ENCODE data around the gene ANKRD33B. TPM values are rescaled to one million over a fixed set of nuclear protein-coding genes. Genes with fewer than 3 reads are reported as not detected.
A peak's percentile ranks its signal among the peaks of the same experiment; 100 is the strongest.
"Not testable (repeated sequence)": the region's sequence is repeated elsewhere in the genome, so short reads cannot be mapped to it uniquely, and the experiment has no call there.

ANKRD33B gene
- total RNA-seq, 2 experiments from 2014 or later: 4.4 to 4.8 TPM

DNA sequence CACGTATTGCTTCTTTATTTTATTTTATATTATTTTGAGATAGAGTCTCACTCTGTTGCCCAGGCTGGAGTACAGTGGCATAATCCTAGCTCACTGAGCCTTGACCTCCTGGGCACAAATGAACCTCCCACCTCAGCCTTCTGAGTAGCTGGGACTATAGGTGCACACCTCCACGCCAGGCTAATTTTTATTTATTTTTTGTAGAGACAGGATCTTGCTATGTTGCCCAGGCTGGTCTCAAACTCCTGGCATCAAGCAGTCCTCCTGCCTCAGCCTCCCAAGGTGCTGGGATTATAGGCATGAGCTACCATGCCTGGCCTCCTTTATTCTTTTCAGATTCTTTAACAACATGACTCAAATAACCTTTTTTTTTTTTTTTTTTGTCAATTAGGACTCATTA, 6.7 kb downstream of the ANKRD33B start:
- H3K4me1 Mint-ChIP-seq: peaks cover 11% of the 10 kb centered on the region
- POLR2A ChIA-PET: interaction anchor here (0.6 kb wide), 1 partner anchor 24 kb away, joined by 3 read pairs; no protein-coding TSS in a partner anchor
- ATAC-seq (ENCODE audit: low read depth); H3K27me3 Mint-ChIP-seq; DNase-seq; H3K4me3 Mint-ChIP-seq; H3K9me3 Mint-ChIP-seq; H3K27ac Mint-ChIP-seq; H3K36me3 Mint-ChIP-seq: not testable (repeated sequence)

DNA sequence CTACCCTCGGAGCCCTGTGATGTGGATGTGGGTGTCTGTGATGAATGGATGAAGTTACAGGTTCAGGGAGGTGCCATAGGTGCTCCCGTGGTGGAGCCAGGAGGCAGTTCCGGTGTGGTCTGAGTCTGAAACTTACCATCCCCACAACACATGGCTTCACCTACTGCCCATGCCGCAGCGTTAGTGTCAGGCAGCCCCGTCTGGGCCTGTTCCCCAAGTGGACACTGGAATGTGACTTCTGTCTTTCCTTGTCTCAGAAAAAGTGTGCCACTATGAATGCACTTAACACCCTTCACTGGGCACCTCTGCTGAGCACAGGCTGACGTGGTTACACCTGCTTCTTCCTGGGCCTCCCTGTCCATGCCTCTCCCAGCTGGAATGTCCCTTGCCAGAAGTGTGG, 8.6 kb downstream of the ANKRD33B start:
- Mint-ChIP-seq H3K4me3 (no peak overlapping the region), H3K27ac (no peak overlapping the region), H3K36me3 (no peaks in the 10 kb centered on the region), H3K4me1 (peaks cover 6% of the 10 kb centered on the region), H3K27me3 (no peaks in the 10 kb centered on the region), H3K9me3 (no peaks in the 10 kb centered on the region)
- DNase-seq (no peak), ATAC-seq (ENCODE audit: low read depth) (no peak)
- POLR2A ChIA-PET: no interaction called here

DNA sequence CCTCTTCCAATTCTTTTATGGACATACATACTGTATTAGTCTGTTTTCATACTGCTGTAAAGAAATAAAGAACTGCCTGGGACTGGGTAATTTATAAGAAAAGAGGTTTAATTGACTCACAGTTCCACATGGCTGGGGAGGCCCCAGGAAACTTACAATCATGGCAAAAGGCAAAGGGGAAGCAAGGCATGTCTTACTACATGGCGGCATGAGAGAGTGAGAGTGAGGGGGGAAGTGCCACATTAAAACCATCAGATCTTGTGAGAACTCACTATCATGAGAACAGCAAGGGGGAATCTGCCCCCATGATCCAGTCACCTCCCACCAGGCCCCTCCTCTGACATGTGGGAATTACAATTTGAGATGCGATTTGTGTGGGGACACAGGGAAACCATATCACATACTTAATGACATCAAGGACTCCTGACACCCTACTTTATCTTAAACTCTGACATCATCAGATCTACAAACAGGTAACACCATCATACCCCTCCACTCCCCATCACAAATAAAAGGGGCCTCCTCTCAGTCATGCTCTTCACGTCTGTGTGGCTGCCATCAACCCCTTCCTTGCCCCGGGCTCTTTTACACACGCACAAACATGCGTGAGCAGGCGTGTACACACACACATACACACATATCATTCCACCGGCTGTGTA, 9.7 kb downstream of the ANKRD33B start:
- Mint-ChIP-seq H3K4me3 (no peak overlapping the region), H3K4me1 (peaks cover 9% of the 10 kb centered on the region), H3K27ac (no peak overlapping the region), H3K9me3 (no peaks in the 10 kb centered on the region), H3K27me3 (no peaks in the 10 kb centered on the region), H3K36me3 (no peaks in the 10 kb centered on the region)
- DNase-seq (no peak), ATAC-seq (ENCODE audit: low read depth) (no peak)
- POLR2A ChIA-PET: no interaction called here

DNA sequence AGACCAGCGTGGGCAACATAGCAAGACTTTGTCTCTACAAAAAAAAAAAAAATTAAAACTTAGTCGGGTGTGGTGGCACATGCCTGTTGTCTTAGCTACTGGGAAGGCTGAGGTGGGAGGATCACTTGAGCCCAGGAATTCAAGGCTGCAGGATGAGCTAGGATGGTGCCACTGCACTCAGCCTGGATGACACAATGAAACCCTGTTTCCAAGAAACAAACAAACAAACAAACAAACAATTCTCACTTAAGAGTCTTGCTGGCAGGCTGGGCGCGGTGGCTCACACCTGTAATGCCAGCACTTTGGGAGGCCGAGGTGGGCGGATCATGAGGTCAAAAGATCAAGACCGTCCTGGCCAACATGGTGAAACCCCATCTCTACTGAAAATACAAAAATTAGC, 11.0 kb downstream of the ANKRD33B start:
- H3K4me1 Mint-ChIP-seq: peaks cover 21% of the 10 kb centered on the region
- H3K36me3 Mint-ChIP-seq: not testable (repeated sequence)

DNA sequence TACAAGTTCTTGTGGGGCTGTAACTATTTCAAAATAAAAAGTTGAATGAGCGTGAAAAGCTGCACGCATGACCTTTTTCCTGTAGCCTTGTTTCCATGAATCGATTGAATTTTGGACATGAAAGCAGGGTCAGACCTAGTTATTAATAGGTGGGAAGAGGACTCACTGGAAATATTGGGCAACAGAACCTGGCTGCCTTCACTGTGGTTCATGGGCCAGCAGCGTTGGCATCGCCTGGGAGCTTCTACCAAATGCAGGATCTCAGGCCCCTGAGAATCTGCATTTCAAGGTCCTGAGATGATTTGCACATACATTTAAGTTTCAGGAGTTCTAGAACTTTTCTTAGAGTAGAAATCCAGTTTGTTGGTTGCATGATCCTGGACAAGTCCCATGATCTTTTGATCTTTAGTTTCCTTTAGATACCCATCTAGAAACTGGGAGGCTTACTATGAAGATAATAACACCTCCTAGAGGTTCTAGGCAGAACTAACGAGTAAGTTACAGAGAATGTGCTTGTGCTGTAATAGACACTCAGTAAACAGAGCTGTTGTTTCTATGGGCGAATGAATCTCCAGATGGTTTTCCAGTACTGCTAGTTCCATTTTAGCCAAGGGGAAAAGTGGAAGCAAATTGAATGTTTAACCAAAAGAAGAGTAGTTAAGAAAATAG, 12.4 kb downstream of the ANKRD33B start:
- no peaks in the 10 kb centered on the region for H3K27me3 Mint-ChIP-seq
- H3K27ac Mint-ChIP-seq: no peak overlapping the region
- peaks cover 25% of the 10 kb centered on the region for H3K4me1 Mint-ChIP-seq
- no peaks in the 10 kb centered on the region for H3K36me3 Mint-ChIP-seq
- no peak overlapping the region for H3K4me3 Mint-ChIP-seq
- H3K9me3 Mint-ChIP-seq: no peaks in the 10 kb centered on the region
- no peak for DNase-seq
- no peak for ATAC-seq (ENCODE audit: low read depth)
- POLR2A ChIA-PET: no interaction called here

More for the DNA sequence above, 11.0 kb downstream of the ANKRD33B start:
- DNase-seq; H3K9me3 Mint-ChIP-seq; H3K27me3 Mint-ChIP-seq; ATAC-seq (ENCODE audit: low read depth); H3K4me3 Mint-ChIP-seq; H3K27ac Mint-ChIP-seq: not testable (repeated sequence)
- POLR2A ChIA-PET: interaction anchor here (0.7 to 1.0 kb wide), 2 partner anchors 11 to 57 kb away, joined by 3 read pairs; partner anchors contain the start of gene ANKRD33B

DNA sequence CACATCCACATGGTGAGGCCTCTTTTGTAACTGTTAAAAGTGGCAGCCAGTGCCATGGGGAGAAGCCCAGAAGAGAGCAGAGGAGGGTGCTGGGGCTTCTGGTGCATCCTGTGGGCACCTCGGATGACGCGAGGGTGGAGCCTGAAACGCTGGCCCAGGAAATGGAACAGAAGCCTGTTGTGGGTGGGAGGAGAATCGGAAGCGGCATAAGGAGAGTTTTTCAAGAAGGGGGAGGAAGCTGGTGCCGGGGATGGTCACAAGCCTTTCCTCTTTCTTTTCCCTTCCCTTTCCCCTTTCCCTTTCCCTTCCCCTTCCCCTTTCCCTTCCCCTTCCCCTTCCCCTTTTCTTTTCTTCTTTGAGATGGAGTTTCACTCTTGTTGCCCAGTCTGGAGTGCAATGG, 12.9 kb downstream of the ANKRD33B start:
- no peaks in the 10 kb centered on the region for H3K27me3 Mint-ChIP-seq
- H3K4me3 Mint-ChIP-seq: no peak overlapping the region
- POLR2A ChIA-PET: no interaction called here
- H3K9me3 Mint-ChIP-seq: no peaks in the 10 kb centered on the region
- H3K4me1 Mint-ChIP-seq: peaks cover 26% of the 10 kb centered on the region
- H3K27ac Mint-ChIP-seq: no peak overlapping the region
- no peak for DNase-seq
- H3K36me3 Mint-ChIP-seq: peaks cover 2% of the 10 kb centered on the region
- ATAC-seq (ENCODE audit: low read depth): no peak

DNA sequence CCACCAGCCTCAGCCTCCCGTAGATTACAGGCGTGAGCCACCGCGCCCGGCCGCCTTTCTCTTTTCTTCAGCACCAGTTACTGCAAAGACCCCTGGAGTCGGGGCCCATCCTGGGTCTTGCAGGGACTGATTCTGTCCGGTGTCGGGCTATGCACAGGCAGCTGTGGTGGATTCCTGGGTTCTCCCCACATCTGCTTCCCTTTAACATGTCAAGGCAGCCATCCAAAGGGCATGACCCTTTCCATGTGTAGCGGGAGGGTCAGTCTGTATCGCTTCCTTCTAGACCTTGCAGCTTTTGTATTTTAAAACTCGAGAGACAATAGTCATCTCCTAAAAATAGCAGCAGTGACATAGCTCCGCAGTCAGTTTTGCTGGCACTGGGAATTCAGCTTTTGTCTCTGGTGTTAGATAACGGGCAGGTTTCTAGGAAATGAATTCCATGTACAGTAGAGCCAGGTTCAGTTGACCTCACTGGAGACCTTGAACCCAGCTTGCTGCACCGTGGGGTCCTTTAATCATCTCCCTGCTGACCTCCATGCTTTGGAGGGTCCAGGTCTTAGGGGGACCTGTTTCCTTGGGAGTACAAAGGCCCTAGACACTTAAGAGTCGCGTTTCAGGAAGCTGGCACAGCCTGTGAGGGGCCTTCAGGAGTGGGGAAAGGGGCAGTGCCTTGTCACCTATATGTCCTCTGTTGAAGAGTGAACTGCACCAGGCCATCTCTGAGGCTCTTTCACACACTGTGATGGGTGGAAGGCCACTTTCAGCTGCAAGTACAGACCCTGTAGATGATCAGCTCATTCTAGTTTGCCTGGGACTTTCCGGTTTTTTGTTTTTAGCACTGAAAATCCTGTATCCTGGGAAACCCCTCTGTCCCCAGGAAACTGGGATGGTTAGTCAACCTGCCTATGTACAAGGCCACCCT, 13.8 kb downstream of the ANKRD33B start:
- no peak for ATAC-seq (ENCODE audit: low read depth)
- H3K27ac Mint-ChIP-seq: no peak overlapping the region

DNA sequence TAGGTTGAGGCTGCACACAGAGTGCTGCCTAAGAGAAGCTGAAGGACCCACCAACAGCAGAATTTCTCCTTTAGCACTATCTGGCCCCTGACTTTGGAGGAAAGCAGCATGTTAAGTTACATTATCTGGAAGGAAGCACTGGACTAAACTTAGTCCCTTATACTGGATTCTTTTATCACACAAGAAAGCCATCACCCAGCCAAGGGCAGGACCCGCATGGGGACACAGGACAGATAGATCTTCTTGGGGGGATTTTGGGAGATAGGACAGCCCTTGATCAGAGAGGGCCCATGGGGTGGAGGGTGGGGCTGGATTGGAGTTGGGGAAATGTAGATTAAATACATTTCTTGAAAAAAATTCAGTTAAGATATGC, 14.4 kb downstream of the ANKRD33B start:
- DNase-seq: no peak
- no peak overlapping the region for H3K4me3 Mint-ChIP-seq
- peaks cover 2% of the 10 kb centered on the region for H3K36me3 Mint-ChIP-seq
- H3K27ac Mint-ChIP-seq: no peak overlapping the region
- no peaks in the 10 kb centered on the region for H3K9me3 Mint-ChIP-seq
- ATAC-seq (ENCODE audit: low read depth): no peak
- H3K4me1 Mint-ChIP-seq: peaks cover 26% of the 10 kb centered on the region
- no peaks in the 10 kb centered on the region for H3K27me3 Mint-ChIP-seq
- POLR2A ChIA-PET: no interaction called here

More for the DNA sequence above, 13.8 kb downstream of the ANKRD33B start:
- no peak overlapping the region for H3K4me3 Mint-ChIP-seq
- peaks cover 2% of the 10 kb centered on the region for H3K36me3 Mint-ChIP-seq
- POLR2A ChIA-PET: no interaction called here
- no peak for DNase-seq
- H3K9me3 Mint-ChIP-seq: no peaks in the 10 kb centered on the region
- H3K27me3 Mint-ChIP-seq: no peaks in the 10 kb centered on the region
- peaks cover 26% of the 10 kb centered on the region for H3K4me1 Mint-ChIP-seq

DNA sequence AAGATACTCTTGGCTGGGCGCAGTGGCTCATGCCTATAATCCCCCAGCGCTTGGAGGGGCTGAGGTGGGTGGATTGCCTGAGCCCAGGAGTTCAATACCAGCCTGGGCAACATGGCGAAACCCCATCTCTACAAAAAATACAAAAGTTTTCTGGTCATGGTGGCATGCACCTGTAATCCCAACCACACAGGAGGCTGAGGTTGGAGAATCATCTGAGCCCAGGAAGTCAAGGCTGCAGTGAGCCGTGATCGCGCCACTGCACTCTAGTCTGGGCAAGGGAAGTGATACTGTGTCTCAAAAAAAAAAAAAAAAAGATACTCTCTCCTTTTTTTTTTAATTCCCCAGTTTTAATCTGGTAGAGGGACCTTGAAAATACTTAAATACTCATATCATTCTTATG, 15.0 kb downstream of the ANKRD33B start:
- POLR2A ChIA-PET: no interaction called here
- H3K27ac Mint-ChIP-seq: no peak overlapping the region
- DNase-seq (no peak), ATAC-seq (ENCODE audit: low read depth) (no peak)
- H3K4me1 Mint-ChIP-seq: peaks cover 29% of the 10 kb centered on the region
- H3K4me3 Mint-ChIP-seq: no peak overlapping the region
- no peaks in the 10 kb centered on the region for H3K9me3 Mint-ChIP-seq
- H3K36me3 Mint-ChIP-seq: peaks cover 2% of the 10 kb centered on the region
- no peaks in the 10 kb centered on the region for H3K27me3 Mint-ChIP-seq

DNA sequence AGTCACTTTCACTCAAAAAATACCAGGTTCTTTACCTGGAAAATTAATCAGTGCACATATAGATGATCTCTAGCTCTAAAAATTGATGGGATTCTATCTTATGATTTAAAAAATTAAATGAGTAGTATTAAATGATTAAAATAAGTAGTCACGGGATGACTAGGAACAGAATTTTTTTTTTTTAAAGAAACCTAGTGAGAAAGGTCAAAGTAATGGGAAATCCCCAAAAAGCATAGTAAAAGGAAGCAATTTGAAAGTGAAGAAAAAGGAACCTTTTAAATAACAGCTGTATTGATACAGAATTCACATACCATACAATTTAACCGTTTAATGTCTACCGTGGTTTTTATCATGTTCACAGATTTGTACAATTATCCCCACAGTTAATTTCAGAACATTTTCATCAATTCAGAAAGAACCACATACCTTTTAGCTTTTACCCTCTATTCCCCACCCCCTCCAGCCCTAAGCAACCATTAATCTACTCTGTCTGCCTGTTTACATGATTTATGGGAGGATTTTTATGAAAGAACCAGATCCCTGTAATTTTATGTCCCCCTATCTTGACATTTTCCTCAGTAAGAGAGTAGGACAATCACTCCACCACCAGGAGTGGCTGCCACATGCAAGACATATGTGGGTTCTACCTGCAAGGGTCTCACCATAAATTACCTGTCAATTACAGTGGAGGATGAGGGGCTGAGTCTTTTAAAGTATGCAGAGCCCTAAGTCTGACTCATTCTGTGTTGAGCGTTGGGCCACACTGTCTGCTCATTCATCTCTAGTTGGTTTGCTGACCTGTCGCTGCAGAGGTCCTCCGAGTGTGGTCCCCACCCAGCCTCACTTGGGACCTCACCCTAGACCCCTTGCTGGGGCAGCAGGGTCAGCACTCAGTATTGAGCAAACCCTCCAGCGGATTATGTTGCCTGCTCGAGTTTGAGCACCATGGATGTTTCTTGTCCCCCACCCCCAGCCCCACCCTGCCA, 16.0 kb downstream of the ANKRD33B start:
- peaks cover 35% of the 10 kb centered on the region for H3K4me1 Mint-ChIP-seq
- no peak overlapping the region for H3K27ac Mint-ChIP-seq
- no peak overlapping the region for H3K4me3 Mint-ChIP-seq
- POLR2A ChIA-PET: no interaction called here
- no peaks in the 10 kb centered on the region for H3K27me3 Mint-ChIP-seq
- DNase-seq (no peak), ATAC-seq (ENCODE audit: low read depth) (no peak)
- peaks cover 4% of the 10 kb centered on the region for H3K36me3 Mint-ChIP-seq
- H3K9me3 Mint-ChIP-seq: no peaks in the 10 kb centered on the region

DNA sequence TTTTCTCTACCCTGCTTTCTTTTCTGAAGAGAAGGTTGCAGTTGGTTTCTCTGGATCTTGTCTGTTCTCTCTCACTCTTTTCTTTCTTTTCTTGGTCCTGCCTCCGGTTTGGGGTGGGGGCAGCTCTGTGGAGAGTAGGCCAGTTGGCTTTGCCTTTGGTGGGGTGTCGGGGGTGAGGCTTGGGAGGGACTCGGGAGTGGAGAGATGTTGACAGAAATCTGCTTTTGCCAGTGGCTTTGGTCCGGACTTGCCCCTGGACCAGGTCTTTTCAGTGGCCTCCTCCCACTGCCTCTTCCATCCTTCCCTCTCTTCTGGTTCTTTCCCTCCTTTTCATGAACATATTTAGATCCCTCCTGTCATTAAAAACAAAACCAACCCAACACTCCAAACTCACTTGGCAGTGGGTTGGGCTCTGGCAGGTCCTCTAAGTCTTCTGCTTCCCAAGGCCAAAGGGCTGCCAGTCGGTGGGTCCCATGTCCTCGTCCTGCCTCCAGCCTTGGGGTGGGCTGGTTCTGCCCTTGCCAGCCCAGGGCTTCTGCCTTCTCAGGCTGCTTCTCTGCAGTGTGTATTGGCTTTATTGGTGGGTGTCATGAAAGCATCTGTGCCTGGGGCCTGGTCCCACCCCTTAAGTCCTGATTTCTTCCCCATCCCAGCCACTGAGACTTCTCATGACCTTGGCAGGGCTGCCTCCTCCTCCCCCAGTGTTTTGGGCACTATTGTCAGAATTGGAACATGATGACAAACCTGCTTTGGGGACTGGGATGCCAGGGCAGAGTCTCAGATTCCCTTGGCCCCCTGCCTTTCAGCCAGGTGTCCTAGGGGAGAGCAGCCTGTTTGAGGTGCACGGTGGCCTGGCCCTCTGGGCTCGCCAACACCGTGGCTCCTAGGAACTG, 16.9 kb downstream of the ANKRD33B start:
- no peak overlapping the region for H3K4me3 Mint-ChIP-seq
- peaks cover 7% of the 10 kb centered on the region for H3K36me3 Mint-ChIP-seq
- H3K4me1 Mint-ChIP-seq: peaks cover 41% of the 10 kb centered on the region

DNA sequence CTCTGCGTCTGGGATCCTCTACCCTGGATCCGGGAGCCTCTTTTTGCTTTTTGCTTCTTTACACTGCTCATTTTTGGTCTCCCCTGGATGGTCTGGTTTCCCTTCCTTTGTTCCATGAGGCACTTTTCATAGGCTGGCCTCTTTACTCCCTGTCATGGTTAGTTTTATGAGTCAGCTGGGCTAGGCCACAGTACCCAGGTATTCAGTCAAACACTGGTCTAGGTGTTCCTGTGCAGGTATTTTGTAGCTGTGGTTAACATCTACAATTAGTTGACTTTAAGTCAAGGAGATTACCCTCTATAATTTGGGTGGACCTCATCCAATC, 17.5 kb downstream of the ANKRD33B start:
- Mint-ChIP-seq H3K4me1 (peaks cover 39% of the 10 kb centered on the region), H3K27ac (peak overlapping the region; percentile 22)
- POLR2A ChIA-PET: no interaction called here

More for the DNA sequence above, 16.9 kb downstream of the ANKRD33B start:
- POLR2A ChIA-PET: no interaction called here
- ATAC-seq (ENCODE audit: low read depth) (no peak), DNase-seq (no peak)
- Mint-ChIP-seq H3K27me3 (no peaks in the 10 kb centered on the region), H3K27ac (no peak overlapping the region), H3K9me3 (no peaks in the 10 kb centered on the region)

More for the DNA sequence above, 17.5 kb downstream of the ANKRD33B start:
- DNase-seq (no peak), ATAC-seq (ENCODE audit: low read depth) (no peak)
- H3K36me3 Mint-ChIP-seq: peaks cover 7% of the 10 kb centered on the region
- no peaks in the 10 kb centered on the region for H3K27me3 Mint-ChIP-seq
- no peaks in the 10 kb centered on the region for H3K9me3 Mint-ChIP-seq
- no peak overlapping the region for H3K4me3 Mint-ChIP-seq
